GM23248 (cell line): Measurements from ENCODE around the gene RPS28.

Experiments
- EZH2 ChIP-seq: fragments of 200-600 bp; sonication (generic); IDR thresholded peaks from 2 replicates; pipeline ENCODE4 v1.6.1; 2018; ENCODE audit warnings: antibody characterized with exemption, mild to moderate bottlenecking; ENCODE audit not compliant: insufficient read depth, poor library complexity, severe bottlenecking
- EZH2phosphoT487 ChIP-seq: fragments of 200-600 bp; sonication (generic); IDR thresholded peaks from 2 replicates; pipeline ENCODE4 v1.6.1; 2018; ENCODE audit warnings: antibody characterized with exemption, moderate library complexity, mild to moderate bottlenecking, low read depth; ENCODE audit not compliant: insufficient read depth

- TF ChIP-seq EZH2 (no peak), EZH2phosphoT487 (no peak)
Observed at GRCh38 chr19:8316351-8317125, 4.8 kb upstream of the RPS28 start.
